Measurements from ENCODE around the gene ZNF74. TPM values are rescaled to one million over a fixed set of nuclear protein-coding genes. Genes with fewer than 3 reads are reported as not detected.
"Not testable (repeated sequence)": the region's sequence is repeated elsewhere in the genome, so short reads cannot be mapped to it uniquely, and the experiment has no call there.

ZNF74 gene
- total RNA-seq, 1 donor from 2014 or later, result 19.4 TPM

DNA sequence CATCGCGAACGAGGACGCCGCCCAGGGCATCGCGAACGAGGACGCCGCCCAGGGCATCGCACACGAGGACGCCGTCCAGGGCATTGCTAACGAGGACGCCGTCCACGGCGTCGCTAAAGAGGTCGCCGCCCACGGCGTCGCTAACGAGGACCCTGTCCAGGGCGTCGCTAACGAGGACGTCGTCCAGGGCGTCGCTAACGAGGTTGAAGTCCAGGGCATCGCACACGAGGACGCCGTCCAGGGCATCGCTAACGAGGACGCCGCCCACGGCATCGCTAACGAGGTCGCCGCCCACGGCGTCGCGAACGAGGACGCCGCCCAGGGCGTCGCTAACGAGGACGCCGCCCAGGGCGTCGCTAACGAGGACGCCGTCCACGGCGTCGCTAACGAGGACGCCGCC lies 36.0 kb upstream of the ZNF74 start:
- H4K20me1 ChIP-seq (ENCODE audit: low read depth); H3K4me3 Mint-ChIP-seq; H3K4me1 Mint-ChIP-seq; H3K4me1 ChIP-seq; H3K27ac ChIP-seq; H3K36me3 ChIP-seq; H3K36me3 Mint-ChIP-seq; H3K9me3 Mint-ChIP-seq; H3K9ac ChIP-seq; DNase-seq (ENCODE audit: low spot score); H3K27me3 Mint-ChIP-seq (ENCODE audit: insufficient read depth, low read depth); H3K4me2 ChIP-seq; H3K4me3 ChIP-seq; H3K9me3 ChIP-seq (ENCODE audit: low read depth); H3F3A ChIP-seq (ENCODE audit: low read depth); H3K27ac Mint-ChIP-seq; H3K79me2 ChIP-seq (ENCODE audit: low read depth); H3K27me3 ChIP-seq; H2AFZ ChIP-seq (replicated peaks): not testable (repeated sequence)

DNA sequence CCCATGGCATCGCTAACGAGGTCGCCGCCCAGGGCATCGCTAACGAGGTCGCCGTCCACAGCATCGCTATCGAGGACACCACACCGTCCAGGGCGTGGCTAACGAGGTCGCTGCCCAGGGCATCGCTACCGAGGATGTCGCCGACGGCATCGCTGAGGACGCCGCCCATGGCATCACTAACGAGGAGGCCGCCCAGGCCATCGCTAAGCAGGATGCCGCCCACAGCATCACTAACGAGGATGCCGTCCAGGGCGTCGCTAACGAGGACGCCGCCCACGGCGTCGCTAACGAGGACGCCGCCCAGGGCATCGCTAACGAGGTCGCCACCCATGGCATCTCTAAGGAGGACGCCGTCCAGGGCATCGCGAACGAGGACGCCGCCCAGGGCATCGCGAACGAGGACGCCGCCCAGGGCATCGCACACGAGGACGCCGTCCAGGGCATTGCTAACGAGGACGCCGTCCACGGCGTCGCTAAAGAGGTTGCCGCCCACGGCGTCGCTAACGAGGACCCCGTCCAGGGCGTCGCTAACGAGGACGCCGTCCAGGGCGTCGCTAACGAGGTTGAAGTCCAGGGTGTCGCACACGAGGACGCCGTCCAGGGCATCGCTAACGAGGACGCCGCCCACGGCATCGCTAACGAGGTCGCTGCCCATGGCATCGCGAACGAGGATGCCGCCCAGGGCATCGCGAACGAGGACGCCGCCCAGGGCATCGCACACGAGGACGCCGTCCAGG lies 35.3 kb upstream of the ZNF74 start:
- H3K9me3 Mint-ChIP-seq; H4K20me1 ChIP-seq (ENCODE audit: low read depth); H3K9me3 ChIP-seq (ENCODE audit: low read depth); H2AFZ ChIP-seq (replicated peaks); H3K4me3 Mint-ChIP-seq; H3K27me3 Mint-ChIP-seq (ENCODE audit: insufficient read depth, low read depth); H3K79me2 ChIP-seq (ENCODE audit: low read depth); H3K4me3 ChIP-seq; H3K27ac ChIP-seq; H3K27me3 ChIP-seq; H3K36me3 Mint-ChIP-seq; H3K27ac Mint-ChIP-seq; H3K4me2 ChIP-seq; H3K4me1 ChIP-seq; DNase-seq (ENCODE audit: low spot score); H3K4me1 Mint-ChIP-seq; H3K9ac ChIP-seq; H3K36me3 ChIP-seq; H3F3A ChIP-seq (ENCODE audit: low read depth): not testable (repeated sequence)

DNA sequence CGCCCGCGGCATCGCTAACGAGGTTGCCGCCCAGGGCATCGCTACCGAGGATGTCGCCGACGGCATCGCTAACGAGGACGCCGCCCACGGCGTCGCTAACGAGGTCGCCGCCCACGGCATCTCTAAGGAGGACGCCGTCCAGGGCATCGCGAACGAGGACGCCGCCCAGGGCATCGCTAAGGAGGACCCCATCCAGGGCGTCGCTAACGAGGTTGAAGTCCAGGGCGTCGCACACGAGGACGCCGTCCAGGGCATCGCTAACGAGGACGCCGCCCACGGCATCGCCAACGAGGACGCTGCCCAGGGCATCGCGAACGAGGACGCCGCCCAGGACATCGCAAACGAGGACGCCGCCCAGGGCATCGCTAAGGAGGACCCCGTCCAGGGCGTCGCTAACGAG lies 33.7 kb upstream of the ZNF74 start:
- H3K4me2 ChIP-seq; H3K4me1 ChIP-seq; H3K4me3 ChIP-seq; H3K27ac ChIP-seq; H3K27me3 Mint-ChIP-seq (ENCODE audit: insufficient read depth, low read depth); H3K4me1 Mint-ChIP-seq; H3K9me3 ChIP-seq (ENCODE audit: low read depth); H3K27me3 ChIP-seq; H3F3A ChIP-seq (ENCODE audit: low read depth); H3K27ac Mint-ChIP-seq; H3K9ac ChIP-seq; H3K36me3 Mint-ChIP-seq; H3K79me2 ChIP-seq (ENCODE audit: low read depth); H3K36me3 ChIP-seq; H2AFZ ChIP-seq (replicated peaks); DNase-seq (ENCODE audit: low spot score); H4K20me1 ChIP-seq (ENCODE audit: low read depth); H3K9me3 Mint-ChIP-seq; H3K4me3 Mint-ChIP-seq: not testable (repeated sequence)

DNA sequence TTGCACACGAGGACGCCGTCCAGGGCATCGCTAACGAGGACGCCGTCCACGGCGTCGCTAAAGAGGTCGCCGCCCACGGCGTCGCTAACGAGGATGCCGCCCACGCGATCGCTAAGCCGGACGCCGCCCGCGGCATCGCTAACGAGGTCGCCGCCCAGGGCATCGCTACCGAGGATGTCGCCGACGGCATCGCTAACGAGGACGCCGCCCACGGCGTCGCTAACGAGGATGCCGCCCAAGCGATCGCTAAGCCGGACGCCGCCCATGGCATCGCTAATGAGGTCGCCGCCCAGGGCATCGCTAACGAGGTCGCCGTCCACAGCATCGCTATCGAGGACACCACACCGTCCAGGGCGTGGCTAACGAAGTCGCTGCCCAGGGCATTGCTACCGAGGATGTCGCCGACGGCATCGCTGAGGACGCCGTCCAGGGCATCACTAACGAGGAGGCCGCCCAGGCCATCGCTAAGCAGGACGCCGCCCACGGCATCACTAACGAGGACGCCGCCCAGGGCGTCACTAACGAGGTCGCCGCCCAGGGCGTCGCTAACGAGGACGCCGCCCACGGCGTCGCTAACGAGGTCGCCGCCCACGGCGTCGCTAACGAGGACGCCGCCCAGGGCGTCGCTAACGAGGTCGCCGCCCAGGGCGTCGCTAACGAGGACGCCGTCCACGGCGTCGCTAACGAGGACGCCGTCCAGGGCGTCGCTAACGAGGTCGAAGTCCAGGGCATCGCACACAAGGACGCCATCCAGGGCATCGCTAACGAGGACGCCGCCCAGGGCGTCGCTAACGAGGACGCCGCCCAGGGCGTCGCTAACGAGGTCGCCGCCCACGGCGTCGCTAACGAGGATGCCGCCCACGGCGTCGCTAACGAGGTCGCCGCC lies 32.8 kb upstream of the ZNF74 start:
- H3K4me2 ChIP-seq; H3K4me3 ChIP-seq; DNase-seq (ENCODE audit: low spot score); H3K36me3 ChIP-seq; H3K27me3 ChIP-seq; H3K79me2 ChIP-seq (ENCODE audit: low read depth); H2AFZ ChIP-seq (replicated peaks); H3K9ac ChIP-seq; H3K27ac ChIP-seq; H3K4me1 Mint-ChIP-seq; H3K9me3 Mint-ChIP-seq; H3K27ac Mint-ChIP-seq; H3K4me3 Mint-ChIP-seq; H3F3A ChIP-seq (ENCODE audit: low read depth); H4K20me1 ChIP-seq (ENCODE audit: low read depth); H3K4me1 ChIP-seq; H3K36me3 Mint-ChIP-seq; H3K9me3 ChIP-seq (ENCODE audit: low read depth); H3K27me3 Mint-ChIP-seq (ENCODE audit: insufficient read depth, low read depth): not testable (repeated sequence)

DNA sequence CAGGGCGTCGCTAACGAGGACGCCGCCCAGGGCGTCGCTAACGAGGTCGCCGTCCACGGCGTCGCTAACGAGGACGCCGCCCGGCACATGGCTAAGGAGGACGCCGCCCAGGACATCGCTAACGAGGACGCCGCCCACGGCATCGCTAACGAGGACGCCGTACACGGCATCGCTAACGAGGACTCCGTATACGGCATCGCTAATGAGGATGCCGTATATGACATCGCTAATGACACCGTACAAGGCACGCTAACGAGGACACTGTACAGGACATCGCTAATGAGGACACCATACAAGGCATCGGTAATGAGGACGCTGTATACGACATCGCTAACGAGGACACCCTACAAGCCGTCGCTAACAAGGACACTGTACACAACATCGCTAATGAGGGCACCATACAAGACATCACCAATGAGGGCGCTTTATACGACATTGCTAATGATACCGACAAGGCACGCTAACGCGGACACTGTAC lies 32.2 kb upstream of the ZNF74 start:
- not testable (repeated sequence) for H2AFZ ChIP-seq (replicated peaks); H3K36me3 ChIP-seq; DNase-seq (ENCODE audit: low spot score); H3K4me2 ChIP-seq; H4K20me1 ChIP-seq (ENCODE audit: low read depth); H3K9ac ChIP-seq; H3K27ac ChIP-seq; H3K4me3 Mint-ChIP-seq; H3K4me1 Mint-ChIP-seq; H3F3A ChIP-seq (ENCODE audit: low read depth); H3K4me1 ChIP-seq; H3K9me3 Mint-ChIP-seq; H3K36me3 Mint-ChIP-seq; H3K27me3 ChIP-seq; H3K79me2 ChIP-seq (ENCODE audit: low read depth); H3K9me3 ChIP-seq (ENCODE audit: low read depth); H3K4me3 ChIP-seq; H3K27me3 Mint-ChIP-seq (ENCODE audit: insufficient read depth, low read depth); H3K27ac Mint-ChIP-seq

DNA sequence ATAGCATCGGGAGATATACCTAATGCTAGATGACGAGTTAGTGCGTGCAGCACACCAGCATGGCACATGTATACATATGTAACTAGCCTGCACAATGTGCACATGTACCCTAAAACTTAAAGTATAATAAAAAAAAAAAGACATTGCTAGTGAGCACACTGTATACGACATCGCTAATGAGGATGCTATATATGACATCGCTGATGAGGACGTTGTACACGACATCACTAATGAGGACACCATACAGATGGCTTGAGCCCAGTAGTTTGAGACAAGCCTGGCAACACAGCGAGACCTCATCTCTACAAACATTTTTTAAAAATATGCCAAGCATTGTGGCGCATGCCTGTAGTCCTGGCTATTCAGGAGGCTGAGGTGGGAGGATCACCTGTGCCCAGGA lies 31.5 kb upstream of the ZNF74 start:
- not testable (repeated sequence) for H3K27me3 ChIP-seq; H3K4me3 Mint-ChIP-seq; H3K4me3 ChIP-seq; H3K27ac Mint-ChIP-seq; H3K9ac ChIP-seq; H3F3A ChIP-seq (ENCODE audit: low read depth); DNase-seq (ENCODE audit: low spot score); H3K27me3 Mint-ChIP-seq (ENCODE audit: insufficient read depth, low read depth); H3K9me3 ChIP-seq (ENCODE audit: low read depth); H3K9me3 Mint-ChIP-seq; H3K4me2 ChIP-seq; H3K27ac ChIP-seq; H3K4me1 Mint-ChIP-seq; H4K20me1 ChIP-seq (ENCODE audit: low read depth); H3K4me1 ChIP-seq; H2AFZ ChIP-seq (replicated peaks); H3K36me3 Mint-ChIP-seq; H3K79me2 ChIP-seq (ENCODE audit: low read depth); H3K36me3 ChIP-seq

DNA sequence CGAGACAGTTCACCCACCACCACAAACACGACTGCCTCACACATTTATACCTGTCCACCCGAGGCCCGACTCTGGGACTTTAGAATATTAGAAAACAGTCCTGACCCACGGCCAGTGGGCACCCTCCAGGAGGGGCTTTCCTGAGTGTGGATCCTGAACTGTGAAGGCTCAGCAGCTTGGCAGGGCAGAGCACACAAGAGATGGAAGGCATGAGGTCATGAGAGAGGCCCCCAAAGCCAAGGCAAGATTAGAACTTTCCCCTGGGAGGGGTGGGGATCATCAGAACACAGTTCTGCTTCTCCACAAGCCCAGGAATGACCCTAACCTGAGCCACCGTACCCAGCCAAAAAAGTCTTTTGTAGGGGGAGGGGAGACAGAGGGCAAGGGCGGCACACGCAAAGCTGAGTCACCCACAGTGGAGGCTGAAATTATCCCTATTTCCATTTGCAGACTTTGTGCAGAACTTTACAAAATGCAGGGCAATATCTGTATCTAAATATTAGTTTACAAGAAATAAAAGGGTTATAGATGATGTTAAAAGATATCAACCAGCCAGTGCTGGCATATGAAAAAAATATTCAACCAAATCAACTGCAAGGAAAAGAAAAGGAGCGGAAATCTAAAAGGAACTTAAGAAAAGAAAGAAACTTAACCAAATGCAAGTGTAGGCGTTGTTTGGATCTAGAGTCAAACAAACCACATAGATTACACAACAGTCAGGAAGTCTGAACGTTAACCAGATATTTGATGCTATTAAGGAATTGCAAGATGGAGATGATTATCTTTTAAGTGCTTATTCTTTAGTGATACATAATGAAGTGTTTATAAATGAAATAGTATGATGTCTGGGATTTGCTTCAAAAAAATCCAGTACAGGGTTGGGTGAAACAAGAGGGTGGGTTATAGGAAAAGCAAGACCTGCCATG lies 29.4 kb upstream of the ZNF74 start:
- not testable (repeated sequence) for H3K4me3 Mint-ChIP-seq; H3K27ac ChIP-seq; H3K27ac Mint-ChIP-seq; H3K4me1 Mint-ChIP-seq; H2AFZ ChIP-seq (replicated peaks); H3F3A ChIP-seq (ENCODE audit: low read depth); DNase-seq (ENCODE audit: low spot score); H3K9me3 ChIP-seq (ENCODE audit: low read depth); H3K79me2 ChIP-seq (ENCODE audit: low read depth); H3K27me3 Mint-ChIP-seq (ENCODE audit: insufficient read depth, low read depth); H3K9me3 Mint-ChIP-seq; H3K4me1 ChIP-seq; H3K4me3 ChIP-seq; H3K36me3 ChIP-seq; H3K9ac ChIP-seq; H3K36me3 Mint-ChIP-seq; H3K27me3 ChIP-seq; H4K20me1 ChIP-seq (ENCODE audit: low read depth); H3K4me2 ChIP-seq

All from neural progenitor cell (in vitro differentiated cells).